Urinary bladder (tissue), 4 donors: ENCODE data around the gene EHD4. TPM values are rescaled to one million over a fixed set of nuclear protein-coding genes. Genes with fewer than 3 reads are reported as not detected.

Experiments used
- DNase-seq: peaks from one replicate; pipeline ENCODE4 v3.0.0-alpha.2; 2015; ENCODE audit errors: extremely low spot score
- H3K27ac ChIP-seq: one replicate; pipeline ENCODE4 v1.5.1; 2013; ENCODE audit warnings: low read depth, mild to moderate bottlenecking, moderate library complexity
- H3K36me3 ChIP-seq: one replicate; pipeline ENCODE4 v1.6.1; 2013; ENCODE audit warnings: mild to moderate bottlenecking, moderate library complexity; ENCODE audit not compliant: insufficient read depth
- H3K4me1 ChIP-seq: one replicate; pipeline ENCODE4 v1.6.1; 2013; ENCODE audit warnings: mild to moderate bottlenecking, moderate library complexity; ENCODE audit not compliant: insufficient read depth
- H3K4me3 ChIP-seq: one replicate; pipeline ENCODE4 v1.5.1; 2013; ENCODE audit warnings: low read depth, low read length
- WGBS: extraction: QIAGEN DNeasy Blood & Tissue Kit; methylation state at CpG from one replicate; pipeline ENCODE4 v1.1.7; 2013; 5-methylcytosine and 5-hydroxymethylcytosine counted together
- polyA plus RNA-seq: library from polyadenylated mRNA; stranded (reverse); fragments of 200-250 nt; gene quantifications from one replicate; pipeline ENCODE4 v1.2.3, GENCODE V29; 2013
- total RNA-seq: library from RNA; depleted of rRNA; stranded (reverse); fragments of >200 nt; gene quantifications from one replicate; pipeline ENCODE4 v1.2.3, GENCODE V29; 2014
- donor health status: healthy with polysubstance abuse.
- donor health status: healthy.

Gene EHD4
- total and polyA plus RNA-seq, 2 donors, result 14.4 to 17.0 TPM

GRCh38 chr15:41927536-41927935, 44.8 kb downstream of the EHD4 start:
- Histone ChIP-seq H3K27ac (no peak overlapping the region), H3K4me3 (no peak overlapping the region), H3K36me3 (no peaks in the 10 kb centered on the region), H3K4me1 (peaks cover 3% of the 10 kb centered on the region)
- no peak for DNase-seq
- 92% methylated on average over 3 of the region's 3 CpGs for WGBS

DNA sequence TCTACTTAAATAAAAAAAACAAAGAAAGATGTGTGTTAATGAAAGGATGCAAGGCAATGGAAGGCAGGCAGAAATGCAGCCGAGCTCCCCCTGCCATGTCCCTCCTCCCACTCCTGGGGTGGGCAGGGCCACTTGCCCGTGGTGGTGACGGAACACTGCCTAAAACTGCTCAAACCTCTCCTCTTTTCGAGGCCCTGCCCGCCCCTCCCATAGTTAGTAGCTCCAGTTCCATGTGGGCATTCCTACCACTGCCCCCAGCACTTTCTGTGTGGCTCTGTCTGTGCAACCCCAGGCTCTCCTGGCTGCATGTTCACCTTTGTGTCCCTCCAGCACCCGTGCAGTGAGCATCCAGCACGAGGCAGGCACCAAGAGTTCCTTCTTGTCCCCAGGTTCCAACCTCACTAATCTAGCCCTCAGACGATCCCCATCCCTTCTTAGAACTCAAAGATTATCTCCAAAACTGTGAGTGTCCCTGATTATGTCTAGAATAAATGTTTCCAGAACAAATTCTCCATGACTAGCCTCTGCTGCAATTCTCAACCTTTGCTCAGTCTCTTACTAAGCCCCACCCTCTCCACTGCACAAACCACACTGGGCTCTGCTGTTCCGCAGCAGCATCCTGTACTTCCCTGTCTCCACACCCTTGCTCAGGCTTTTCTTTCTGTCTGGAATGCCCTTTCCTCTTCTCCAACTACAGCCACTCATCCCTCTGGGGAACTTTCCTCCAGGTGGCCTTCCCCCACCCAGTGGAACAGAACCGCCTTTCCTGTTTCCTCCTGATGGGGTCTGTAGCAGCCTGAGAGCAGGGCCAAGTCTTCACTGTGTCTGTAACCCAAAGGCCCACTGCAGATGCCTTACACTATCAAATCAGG, 45.9 kb downstream of the EHD4 start:
- peaks cover 3% of the 10 kb centered on the region for H3K4me1 ChIP-seq
- no peak for DNase-seq
- H3K27ac ChIP-seq, result peak overlapping the region; percentile 80
- no peak overlapping the region for H3K4me3 ChIP-seq
- no peaks in the 10 kb centered on the region for H3K36me3 ChIP-seq
- 67% methylated on average over 10 of the region's 10 CpGs for WGBS

DNA sequence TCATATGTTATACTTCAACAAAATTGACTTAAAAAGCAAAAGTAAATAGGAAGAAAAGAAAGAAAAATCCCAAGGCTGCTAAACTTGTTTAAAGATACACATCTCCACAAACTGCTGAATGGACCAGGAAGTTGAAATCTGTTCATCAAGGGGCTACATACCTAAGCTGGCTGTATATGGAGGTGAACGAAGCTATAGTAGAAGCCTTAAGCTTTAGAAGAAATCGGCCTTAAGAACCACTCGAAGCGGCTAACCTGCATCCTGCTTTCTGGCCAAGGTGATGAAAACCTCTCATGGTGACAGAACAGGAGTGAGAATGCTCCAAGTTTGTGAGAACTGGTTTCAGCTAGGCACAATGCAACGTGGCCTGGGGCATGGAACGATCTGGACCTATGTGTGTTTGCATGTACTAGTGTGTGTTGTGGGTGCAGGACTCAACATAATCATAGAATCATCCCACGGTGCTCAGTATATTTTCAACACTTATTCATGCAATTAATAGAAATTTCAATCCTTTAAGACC, 47.2 kb downstream of the EHD4 start:
- WGBS, result 81% methylated on average over 7 of the region's 7 CpGs
- H3K4me1 ChIP-seq, result peaks cover 3% of the 10 kb centered on the region

GRCh38 chr15:41923401-41923997, 48.9 kb downstream of the EHD4 start:
- Histone ChIP-seq H3K4me1 (peaks cover under 1% of the 10 kb centered on the region), H3K27ac (no peak overlapping the region), H3K36me3 (no peaks in the 10 kb centered on the region), H3K4me3 (no peak overlapping the region)
- DNase-seq, result no peak
- whole genome bisulfite sequencing, result 87% methylated on average over 3 of the region's 3 CpGs

More for the DNA sequence above, 47.2 kb downstream of the EHD4 start:
- Histone ChIP-seq H3K27ac (no peak overlapping the region), H3K36me3 (no peaks in the 10 kb centered on the region), H3K4me3 (no peak overlapping the region)
- no peak for DNase-seq

DNA sequence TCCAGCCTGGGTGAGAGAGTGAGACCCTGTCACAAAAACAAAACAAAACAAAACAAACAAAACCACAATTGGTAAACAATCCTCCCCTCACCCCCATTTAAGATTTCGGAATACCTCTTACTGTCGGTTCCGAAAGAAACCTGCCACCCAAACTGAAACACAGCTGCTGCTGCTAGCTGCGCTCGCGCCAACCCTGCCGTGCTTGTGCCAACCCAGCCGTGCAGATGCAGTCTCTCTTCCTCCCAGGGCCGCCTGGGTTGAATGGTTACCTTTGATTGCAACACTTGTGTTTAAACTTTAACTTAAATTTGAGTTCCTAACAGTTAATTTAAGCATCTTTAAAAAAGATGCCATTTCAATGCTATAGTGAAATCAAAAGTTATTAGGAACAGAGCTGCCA, 50.0 kb downstream of the EHD4 start:
- WGBS, result 82% methylated on average over 9 of the region's 9 CpGs
- no peaks in the 10 kb centered on the region for H3K36me3 ChIP-seq
- H3K4me3 ChIP-seq, result no peak overlapping the region
- no peak for DNase-seq
- peak overlapping the region; percentile 48 for H3K27ac ChIP-seq
- H3K4me1 ChIP-seq, result no peaks in the 10 kb centered on the region

GRCh38 chr15:41921639-41922038, 50.7 kb downstream of the EHD4 start:
- Histone ChIP-seq H3K36me3 (no peaks in the 10 kb centered on the region), H3K4me1 (no peaks in the 10 kb centered on the region), H3K4me3 (no peak overlapping the region), H3K27ac (peak overlapping the region; percentile 65)
- no peak for DNase-seq
- 81% methylated on average over 5 of the region's 5 CpGs for WGBS

- peak overlapping the region; percentile 65 for H3K27ac ChIP-seq
- 71% methylated on average over 9 of the region's 9 CpGs for WGBS
- DNase-seq, result no peak
- no peaks in the 10 kb centered on the region for H3K36me3 ChIP-seq
- no peaks in the 10 kb centered on the region for H3K4me1 ChIP-seq
- H3K4me3 ChIP-seq, result no peak overlapping the region
Measured at GRCh38 chr15:41921167-41921566, 51.2 kb downstream of the EHD4 start.

GRCh38 chr15:41919954-41920538, 52.3 kb downstream of the EHD4 start:
- H3K27ac ChIP-seq, result peak overlapping the region; percentile 2
- DNase-seq, result no peak
- H3K4me3 ChIP-seq, result no peak overlapping the region
- no peaks in the 10 kb centered on the region for H3K4me1 ChIP-seq
- H3K36me3 ChIP-seq, result no peaks in the 10 kb centered on the region
- 56% methylated on average over 3 of the region's 3 CpGs for WGBS

- 83% methylated on average over 30 of the region's 30 CpGs for WGBS
- no peaks in the 10 kb centered on the region for H3K4me1 ChIP-seq
- no peak for DNase-seq
- no peak overlapping the region for H3K27ac ChIP-seq
- no peak overlapping the region for H3K4me3 ChIP-seq
- H3K36me3 ChIP-seq, result no peaks in the 10 kb centered on the region
Measured at GRCh38 chr15:41919201-41919820, 53.0 kb downstream of the EHD4 start.

GRCh38 chr15:41918506-41919126, 53.7 kb downstream of the EHD4 start:
- Histone ChIP-seq H3K36me3 (no peaks in the 10 kb centered on the region), H3K4me1 (no peaks in the 10 kb centered on the region), H3K27ac (no peak overlapping the region), H3K4me3 (no peak overlapping the region)
- WGBS, result 94% methylated on average over 8 of the region's 8 CpGs
- DNase-seq, result no peak

DNA sequence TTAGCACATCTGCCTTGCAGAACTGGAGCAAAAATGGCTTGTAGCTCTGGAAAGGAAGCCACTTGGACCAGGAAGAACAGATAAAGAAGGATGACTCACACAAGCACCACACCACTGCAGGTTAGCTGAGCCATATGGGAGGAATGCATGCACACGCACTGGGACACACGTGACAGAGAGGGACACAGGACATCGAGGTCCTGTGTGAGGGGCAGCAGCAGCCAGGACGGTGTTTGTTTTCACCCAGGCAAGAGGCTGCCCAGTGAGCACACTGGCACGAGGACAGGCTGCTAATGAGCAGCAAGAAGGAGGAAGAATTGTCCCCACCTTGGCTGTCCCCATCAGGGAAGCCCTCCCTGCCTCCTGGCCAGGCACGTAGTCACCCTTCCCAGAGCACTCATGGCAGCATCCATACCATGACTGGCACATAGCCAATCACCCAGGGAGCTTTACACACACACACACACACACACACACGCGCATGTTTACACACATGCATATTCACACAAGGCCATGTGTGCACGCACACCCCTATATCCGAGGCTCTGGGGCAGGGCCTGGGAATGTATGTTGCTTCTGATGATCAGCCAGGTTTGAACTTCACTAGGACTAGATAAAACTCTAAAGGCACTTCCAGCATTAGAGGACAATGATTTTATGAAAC, 54.5 kb downstream of the EHD4 start:
- no peaks in the 10 kb centered on the region for H3K36me3 ChIP-seq
- no peak for DNase-seq
- no peak overlapping the region for H3K4me3 ChIP-seq
- 75% methylated on average over 10 of the region's 10 CpGs for WGBS
- no peaks in the 10 kb centered on the region for H3K4me1 ChIP-seq
- no peak overlapping the region for H3K27ac ChIP-seq

DNA sequence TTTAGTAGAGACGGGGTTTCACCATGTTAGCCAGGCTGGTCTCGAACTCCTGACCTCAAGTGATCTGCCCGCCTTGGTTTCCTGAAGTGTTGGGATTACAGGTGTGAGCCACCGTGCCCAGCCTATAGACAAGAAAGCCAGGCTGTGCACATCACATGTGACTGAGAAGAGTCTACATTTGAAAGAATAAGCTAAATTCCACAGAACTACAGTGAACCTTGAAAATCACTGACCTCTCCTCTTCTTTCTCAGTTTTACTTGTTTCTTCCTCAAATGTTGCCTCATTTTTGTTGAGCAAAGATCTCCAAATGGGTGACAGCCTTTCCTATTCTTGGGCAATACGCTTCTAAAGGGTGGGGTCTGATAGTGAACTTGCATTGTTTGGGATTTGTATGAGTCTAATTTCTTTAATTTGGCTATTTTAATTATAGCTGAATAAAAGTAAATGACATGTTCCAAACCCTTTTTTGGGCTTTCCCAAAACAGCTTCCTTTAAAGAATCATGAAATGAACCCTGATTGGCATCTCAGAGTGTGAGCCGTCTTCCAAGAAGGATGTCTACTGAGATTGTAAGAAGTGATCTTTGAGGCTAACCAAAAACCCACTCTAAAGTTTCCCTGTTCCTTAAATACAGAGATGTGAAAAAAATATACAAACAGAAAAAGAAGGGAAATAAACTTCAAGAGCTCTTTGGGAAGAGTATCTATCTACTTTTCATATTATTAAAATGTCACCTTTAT, 56.9 kb downstream of the EHD4 start:
- no peaks in the 10 kb centered on the region for H3K36me3 ChIP-seq
- no peak for DNase-seq
- WGBS, result 85% methylated on average over 6 of the region's 6 CpGs
- H3K4me3 ChIP-seq, result no peak overlapping the region
- no peak overlapping the region for H3K27ac ChIP-seq
- H3K4me1 ChIP-seq, result no peaks in the 10 kb centered on the region
